Hepatocyte (in vitro differentiated cells): Measurements from ENCODE around the gene PRX.
"Not testable (repeated sequence)": the region's sequence is repeated elsewhere in the genome, so short reads cannot be mapped to it uniquely, and the experiment has no call there.

Experiments used
- EZH2 ChIP-seq: fragments of 200-600 bp; sonication (generic); IDR thresholded peaks from 2 replicates; pipeline ENCODE4 v1.6.1; 2016; ENCODE audit warnings: antibody characterized with exemption, mild to moderate bottlenecking, borderline replicate concordance
- TF ChIP-seq, protein P1 (sequence below): fragments of 200-600 bp; sonication (generic); IDR thresholded peaks from 2 replicates; pipeline ENCODE4 v1.5.1; 2016; ENCODE audit warnings: antibody characterized with exemption, mild to moderate bottlenecking; ENCODE audit not compliant: poor library complexity

DNA sequence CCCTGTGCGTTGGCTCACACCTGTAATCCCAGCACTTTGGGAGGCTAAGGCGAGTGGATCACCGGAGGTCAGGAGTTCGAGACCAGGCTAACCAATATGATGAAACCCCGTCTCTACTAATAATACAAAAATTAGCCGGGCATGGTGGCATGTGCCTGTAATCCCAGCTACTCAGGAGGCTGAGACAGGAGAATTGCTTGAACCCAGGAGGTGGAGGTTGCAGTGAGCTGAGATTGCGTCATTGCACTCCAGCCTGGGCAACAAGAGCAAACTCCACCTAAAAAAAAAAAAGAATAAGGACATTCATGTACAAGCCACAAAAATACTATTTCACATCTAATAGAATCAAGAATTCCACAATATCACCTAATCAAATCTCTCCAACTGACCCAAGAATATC, 15.0 kb upstream of the PRX start:
- not testable (repeated sequence) for TF ChIP-seq EZH2
- TF ChIP-seq, protein P1, sequence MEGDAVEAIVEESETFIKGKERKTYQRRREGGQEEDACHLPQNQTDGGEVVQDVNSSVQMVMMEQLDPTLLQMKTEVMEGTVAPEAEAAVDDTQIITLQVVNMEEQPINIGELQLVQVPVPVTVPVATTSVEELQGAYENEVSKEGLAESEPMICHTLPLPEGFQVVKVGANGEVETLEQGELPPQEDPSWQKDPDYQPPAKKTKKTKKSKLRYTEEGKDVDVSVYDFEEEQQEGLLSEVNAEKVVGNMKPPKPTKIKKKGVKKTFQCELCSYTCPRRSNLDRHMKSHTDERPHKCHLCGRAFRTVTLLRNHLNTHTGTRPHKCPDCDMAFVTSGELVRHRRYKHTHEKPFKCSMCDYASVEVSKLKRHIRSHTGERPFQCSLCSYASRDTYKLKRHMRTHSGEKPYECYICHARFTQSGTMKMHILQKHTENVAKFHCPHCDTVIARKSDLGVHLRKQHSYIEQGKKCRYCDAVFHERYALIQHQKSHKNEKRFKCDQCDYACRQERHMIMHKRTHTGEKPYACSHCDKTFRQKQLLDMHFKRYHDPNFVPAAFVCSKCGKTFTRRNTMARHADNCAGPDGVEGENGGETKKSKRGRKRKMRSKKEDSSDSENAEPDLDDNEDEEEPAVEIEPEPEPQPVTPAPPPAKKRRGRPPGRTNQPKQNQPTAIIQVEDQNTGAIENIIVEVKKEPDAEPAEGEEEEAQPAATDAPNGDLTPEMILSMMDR: not testable (repeated sequence)
